GM12878 (cell line): ENCODE results near the gene DKKL1. TPM values are rescaled to one million over a fixed set of nuclear protein-coding genes. Genes with fewer than 3 reads are reported as not detected.

ENCODE experiments used
- EP300 ChIP-seq, 2 experiments: fragments of 150-350 bp in 1 of 2; IDR thresholded peaks; 2 replicates each; pipeline ENCODE4 v1.6.1; 2011 to 2012; ENCODE audit warnings: low read depth in 2 of 2, low read length in 2 of 2, borderline replicate concordance in 1 of 2, improper control_type of control experiment in 1 of 2, inconsistent platforms in 1 of 2; ENCODE audit not compliant: control insufficient read depth in 1 of 2
- EZH2 ChIP-seq: IDR thresholded peaks from 2 replicates; pipeline ENCODE4 v1.6.1; 2012; ENCODE audit warnings: low read depth, mild to moderate bottlenecking, control low read depth, inconsistent platforms, low read length, borderline replicate concordance; ENCODE audit not compliant: control insufficient read depth
- LARP7 ChIP-seq: fragments of 450-650 bp; IDR thresholded peaks from 2 replicates; pipeline ENCODE4 v1.6.1; 2017; ENCODE audit warnings: mild to moderate bottlenecking
- NFYA ChIP-seq: IDR thresholded peaks from 2 replicates; pipeline ENCODE4 v1.6.1; 2011; ENCODE audit warnings: low read depth, mild to moderate bottlenecking, low read length, improper control_type of control experiment, borderline replicate concordance
- NR2C1 ChIP-seq: fragments of 450-650 bp; IDR thresholded peaks from 2 replicates; pipeline ENCODE4 v1.6.1; 2017; ENCODE audit warnings: antibody characterized with exemption, mild to moderate bottlenecking, moderate library complexity
- NR2F1 ChIP-seq: fragments of 450-650 bp; conservative IDR thresholded peaks from 2 replicates; pipeline ENCODE4 v1.6.1; 2017; ENCODE audit warnings: mild to moderate bottlenecking
- POLR2AphosphoS2 ChIP-seq: IDR thresholded peaks from 2 replicates; pipeline ENCODE4 v1.6.1; 2011; ENCODE audit warnings: low read depth, mild to moderate bottlenecking, low read length, improper control_type of control experiment, moderate library complexity
- SP1 ChIP-seq: IDR thresholded peaks from one replicate; pipeline ENCODE4 v1.6.1; 2011; ENCODE audit warnings: low read depth, low read length
- ZNF207 ChIP-seq: fragments of 450-650 bp; IDR thresholded peaks from 2 replicates; pipeline ENCODE4 v1.6.1; 2014; ENCODE audit warnings: antibody characterized with exemption, mild to moderate bottlenecking, borderline replicate concordance
- ZNF24 ChIP-seq: fragments of 450-650 bp; IDR thresholded peaks from 2 replicates; pipeline ENCODE4 v1.6.1; 2017; ENCODE audit warnings: antibody characterized with exemption, mild to moderate bottlenecking
- ZZZ3 ChIP-seq: IDR thresholded peaks from 2 replicates; pipeline ENCODE4 v1.6.1; 2011; ENCODE audit warnings: low read depth; ENCODE audit not compliant: control insufficient read depth, insufficient read length
- polyA plus RNA-seq, 11 experiments: library from polyadenylated mRNA; depleted of rRNA in 4 of 11; unstranded in 6 of 11; stranded (reverse) in 5 of 11; fragments of >200 nt; fragmentation: Nextera tagmentation in 4 of 11; fragmentation: Illumina TruSeq in 1 of 11; extraction: Ambion mirVana in 4 of 11; extraction: Trizol in 1 of 11; gene quantifications; 1 replicate in 1 of 11; 2 replicates in 10 of 11; pipeline versions ENCODE4 v1.2.1 to v1.2.3, GENCODE V29; 2011 to 2016; ENCODE audit warnings: inconsistent platforms in 2 of 11, missing spikeins in 2 of 11, low read depth in 1 of 11
- total RNA-seq, 4 experiments: library from RNA; depleted of rRNA in 3 of 4; stranded (reverse); fragments of >200 nt in 3 of 4; fragmentation: Illumina TruSeq in 1 of 4; extraction: Trizol in 1 of 4; gene quantifications; 2 replicates each; pipeline versions ENCODE4 v1.2.1 to v1.2.3, GENCODE V29; 2013 to 2021
- TF ChIP-seq, protein P1 (sequence below): fragments of 450-650 bp; formaldehyde crosslinking; IDR thresholded peaks from 2 replicates; pipeline ENCODE4 v1.4.0; 2020; ENCODE audit warnings: mild to moderate bottlenecking, moderate library complexity
- TF ChIP-seq, protein P2 (sequence below): fragments of 450-650 bp; IDR thresholded peaks from 2 replicates; pipeline ENCODE4 v1.6.1; 2017; ENCODE audit warnings: mild to moderate bottlenecking, low read depth, inconsistent platforms; ENCODE audit not compliant: poor library complexity, severe bottlenecking
- TF ChIP-seq, protein P3 (sequence below): fragments of 450-650 bp; IDR thresholded peaks from 2 replicates; pipeline ENCODE4 v1.6.1; 2017; ENCODE audit warnings: mild to moderate bottlenecking, moderate library complexity
- TF ChIP-seq, protein P4 (sequence below): fragments of 450-650 bp; IDR thresholded peaks from 2 replicates; pipeline ENCODE4 v1.6.1; 2017; ENCODE audit warnings: mild to moderate bottlenecking, moderate library complexity

The DKKL1 gene
- total and polyA plus RNA-seq, 10 of the 15 experiments (the other 5 are each of a cell fraction or from before 2014, with no cell fraction given): not detected

DNA sequence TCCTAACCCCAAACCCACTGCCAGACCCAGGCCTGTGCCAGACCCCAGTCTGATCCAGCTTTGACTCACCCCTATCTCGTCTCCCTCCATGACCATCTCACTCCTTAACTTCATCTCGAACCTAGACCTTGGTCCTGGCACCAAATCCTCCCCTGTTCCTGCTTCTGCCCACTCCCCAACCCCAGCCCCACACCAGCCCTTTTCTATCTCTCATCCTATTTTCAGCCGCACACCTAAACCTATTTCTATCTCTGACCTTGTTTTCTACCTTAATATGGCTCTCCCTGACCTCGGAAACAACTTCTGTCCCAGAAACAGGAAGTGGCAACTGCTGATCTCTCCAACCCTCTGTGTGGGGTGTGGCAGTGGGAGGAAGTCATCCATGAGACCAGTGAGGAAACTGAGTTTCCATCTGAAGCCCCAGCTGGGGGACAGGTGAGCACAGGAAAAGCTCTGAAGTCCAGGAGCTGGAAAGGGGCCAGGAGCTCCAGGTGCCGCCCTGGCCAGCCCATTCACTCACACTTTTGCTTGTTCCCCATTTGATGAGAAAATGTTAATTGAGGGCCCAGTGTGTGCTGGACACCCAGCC is 45.9 kb downstream of the DKKL1 start (continued):
- TF ChIP-seq EP300 (IDR thresholded peaks at IDR 0.05; ENCODE audit: borderline replicate concordance in 1 of 2, control insufficient read depth in 1 of 2, low read depth in 2 of 2, low read length in 2 of 2) (0 out of 4 replicates have a peak, but pooled peaks of 1 of the 2 experiments have one; percentile 21), NFYA (no peak), ZZZ3 (no peak), LARP7 (no peak), POLR2AphosphoS2 (no peak), ZNF24 (no peak), EZH2 (no peak), NR2F1 (0 out of 2 replicates have a peak, but pooled peaks have one; percentile 34), SP1 (no peak), ZNF207 (no peak), NR2C1 (peak; percentile 46; the same call in 1 of the 2 replicates)
- TF ChIP-seq, protein P1, sequence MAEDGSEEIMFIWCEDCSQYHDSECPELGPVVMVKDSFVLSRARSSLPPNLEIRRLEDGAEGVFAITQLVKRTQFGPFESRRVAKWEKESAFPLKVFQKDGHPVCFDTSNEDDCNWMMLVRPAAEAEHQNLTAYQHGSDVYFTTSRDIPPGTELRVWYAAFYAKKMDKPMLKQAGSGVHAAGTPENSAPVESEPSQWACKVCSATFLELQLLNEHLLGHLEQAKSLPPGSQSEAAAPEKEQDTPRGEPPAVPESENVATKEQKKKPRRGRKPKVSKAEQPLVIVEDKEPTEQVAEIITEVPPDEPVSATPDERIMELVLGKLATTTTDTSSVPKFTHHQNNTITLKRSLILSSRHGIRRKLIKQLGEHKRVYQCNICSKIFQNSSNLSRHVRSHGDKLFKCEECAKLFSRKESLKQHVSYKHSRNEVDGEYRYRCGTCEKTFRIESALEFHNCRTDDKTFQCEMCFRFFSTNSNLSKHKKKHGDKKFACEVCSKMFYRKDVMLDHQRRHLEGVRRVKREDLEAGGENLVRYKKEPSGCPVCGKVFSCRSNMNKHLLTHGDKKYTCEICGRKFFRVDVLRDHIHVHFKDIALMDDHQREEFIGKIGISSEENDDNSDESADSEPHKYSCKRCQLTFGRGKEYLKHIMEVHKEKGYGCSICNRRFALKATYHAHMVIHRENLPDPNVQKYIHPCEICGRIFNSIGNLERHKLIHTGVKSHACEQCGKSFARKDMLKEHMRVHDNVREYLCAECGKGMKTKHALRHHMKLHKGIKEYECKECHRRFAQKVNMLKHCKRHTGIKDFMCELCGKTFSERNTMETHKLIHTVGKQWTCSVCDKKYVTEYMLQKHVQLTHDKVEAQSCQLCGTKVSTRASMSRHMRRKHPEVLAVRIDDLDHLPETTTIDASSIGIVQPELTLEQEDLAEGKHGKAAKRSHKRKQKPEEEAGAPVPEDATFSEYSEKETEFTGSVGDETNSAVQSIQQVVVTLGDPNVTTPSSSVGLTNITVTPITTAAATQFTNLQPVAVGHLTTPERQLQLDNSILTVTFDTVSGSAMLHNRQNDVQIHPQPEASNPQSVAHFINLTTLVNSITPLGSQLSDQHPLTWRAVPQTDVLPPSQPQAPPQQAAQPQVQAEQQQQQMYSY (CRISPR knock-in tag): no peak
- TF ChIP-seq, protein P2, sequence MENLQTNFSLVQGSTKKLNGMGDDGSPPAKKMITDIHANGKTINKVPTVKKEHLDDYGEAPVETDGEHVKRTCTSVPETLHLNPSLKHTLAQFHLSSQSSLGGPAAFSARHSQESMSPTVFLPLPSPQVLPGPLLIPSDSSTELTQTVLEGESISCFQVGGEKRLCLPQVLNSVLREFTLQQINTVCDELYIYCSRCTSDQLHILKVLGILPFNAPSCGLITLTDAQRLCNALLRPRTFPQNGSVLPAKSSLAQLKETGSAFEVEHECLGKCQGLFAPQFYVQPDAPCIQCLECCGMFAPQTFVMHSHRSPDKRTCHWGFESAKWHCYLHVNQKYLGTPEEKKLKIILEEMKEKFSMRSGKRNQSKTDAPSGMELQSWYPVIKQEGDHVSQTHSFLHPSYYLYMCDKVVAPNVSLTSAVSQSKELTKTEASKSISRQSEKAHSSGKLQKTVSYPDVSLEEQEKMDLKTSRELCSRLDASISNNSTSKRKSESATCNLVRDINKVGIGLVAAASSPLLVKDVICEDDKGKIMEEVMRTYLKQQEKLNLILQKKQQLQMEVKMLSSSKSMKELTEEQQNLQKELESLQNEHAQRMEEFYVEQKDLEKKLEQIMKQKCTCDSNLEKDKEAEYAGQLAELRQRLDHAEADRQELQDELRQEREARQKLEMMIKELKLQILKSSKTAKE: no peak
- TF ChIP-seq, protein P3, sequence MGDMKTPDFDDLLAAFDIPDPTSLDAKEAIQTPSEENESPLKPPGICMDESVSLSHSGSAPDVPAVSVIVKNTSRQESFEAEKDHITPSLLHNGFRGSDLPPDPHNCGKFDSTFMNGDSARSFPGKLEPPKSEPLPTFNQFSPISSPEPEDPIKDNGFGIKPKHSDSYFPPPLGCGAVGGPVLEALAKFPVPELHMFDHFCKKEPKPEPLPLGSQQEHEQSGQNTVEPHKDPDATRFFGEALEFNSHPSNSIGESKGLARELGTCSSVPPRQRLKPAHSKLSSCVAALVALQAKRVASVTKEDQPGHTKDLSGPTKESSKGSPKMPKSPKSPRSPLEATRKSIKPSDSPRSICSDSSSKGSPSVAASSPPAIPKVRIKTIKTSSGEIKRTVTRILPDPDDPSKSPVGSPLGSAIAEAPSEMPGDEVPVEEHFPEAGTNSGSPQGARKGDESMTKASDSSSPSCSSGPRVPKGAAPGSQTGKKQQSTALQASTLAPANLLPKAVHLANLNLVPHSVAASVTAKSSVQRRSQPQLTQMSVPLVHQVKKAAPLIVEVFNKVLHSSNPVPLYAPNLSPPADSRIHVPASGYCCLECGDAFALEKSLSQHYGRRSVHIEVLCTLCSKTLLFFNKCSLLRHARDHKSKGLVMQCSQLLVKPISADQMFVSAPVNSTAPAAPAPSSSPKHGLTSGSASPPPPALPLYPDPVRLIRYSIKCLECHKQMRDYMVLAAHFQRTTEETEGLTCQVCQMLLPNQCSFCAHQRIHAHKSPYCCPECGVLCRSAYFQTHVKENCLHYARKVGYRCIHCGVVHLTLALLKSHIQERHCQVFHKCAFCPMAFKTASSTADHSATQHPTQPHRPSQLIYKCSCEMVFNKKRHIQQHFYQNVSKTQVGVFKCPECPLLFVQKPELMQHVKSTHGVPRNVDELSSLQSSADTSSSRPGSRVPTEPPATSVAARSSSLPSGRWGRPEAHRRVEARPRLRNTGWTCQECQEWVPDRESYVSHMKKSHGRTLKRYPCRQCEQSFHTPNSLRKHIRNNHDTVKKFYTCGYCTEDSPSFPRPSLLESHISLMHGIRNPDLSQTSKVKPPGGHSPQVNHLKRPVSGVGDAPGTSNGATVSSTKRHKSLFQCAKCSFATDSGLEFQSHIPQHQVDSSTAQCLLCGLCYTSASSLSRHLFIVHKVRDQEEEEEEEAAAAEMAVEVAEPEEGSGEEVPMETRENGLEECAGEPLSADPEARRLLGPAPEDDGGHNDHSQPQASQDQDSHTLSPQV: no peak
- TF ChIP-seq, protein P4, sequence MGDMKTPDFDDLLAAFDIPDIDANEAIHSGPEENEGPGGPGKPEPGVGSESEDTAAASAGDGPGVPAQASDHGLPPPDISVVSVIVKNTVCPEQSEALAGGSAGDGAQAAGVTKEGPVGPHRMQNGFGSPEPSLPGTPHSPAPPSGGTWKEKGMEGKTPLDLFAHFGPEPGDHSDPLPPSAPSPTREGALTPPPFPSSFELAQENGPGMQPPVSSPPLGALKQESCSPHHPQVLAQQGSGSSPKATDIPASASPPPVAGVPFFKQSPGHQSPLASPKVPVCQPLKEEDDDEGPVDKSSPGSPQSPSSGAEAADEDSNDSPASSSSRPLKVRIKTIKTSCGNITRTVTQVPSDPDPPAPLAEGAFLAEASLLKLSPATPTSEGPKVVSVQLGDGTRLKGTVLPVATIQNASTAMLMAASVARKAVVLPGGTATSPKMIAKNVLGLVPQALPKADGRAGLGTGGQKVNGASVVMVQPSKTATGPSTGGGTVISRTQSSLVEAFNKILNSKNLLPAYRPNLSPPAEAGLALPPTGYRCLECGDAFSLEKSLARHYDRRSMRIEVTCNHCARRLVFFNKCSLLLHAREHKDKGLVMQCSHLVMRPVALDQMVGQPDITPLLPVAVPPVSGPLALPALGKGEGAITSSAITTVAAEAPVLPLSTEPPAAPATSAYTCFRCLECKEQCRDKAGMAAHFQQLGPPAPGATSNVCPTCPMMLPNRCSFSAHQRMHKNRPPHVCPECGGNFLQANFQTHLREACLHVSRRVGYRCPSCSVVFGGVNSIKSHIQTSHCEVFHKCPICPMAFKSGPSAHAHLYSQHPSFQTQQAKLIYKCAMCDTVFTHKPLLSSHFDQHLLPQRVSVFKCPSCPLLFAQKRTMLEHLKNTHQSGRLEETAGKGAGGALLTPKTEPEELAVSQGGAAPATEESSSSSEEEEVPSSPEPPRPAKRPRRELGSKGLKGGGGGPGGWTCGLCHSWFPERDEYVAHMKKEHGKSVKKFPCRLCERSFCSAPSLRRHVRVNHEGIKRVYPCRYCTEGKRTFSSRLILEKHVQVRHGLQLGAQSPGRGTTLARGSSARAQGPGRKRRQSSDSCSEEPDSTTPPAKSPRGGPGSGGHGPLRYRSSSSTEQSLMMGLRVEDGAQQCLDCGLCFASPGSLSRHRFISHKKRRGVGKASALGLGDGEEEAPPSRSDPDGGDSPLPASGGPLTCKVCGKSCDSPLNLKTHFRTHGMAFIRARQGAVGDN: 0 out of 2 replicates have a peak, but pooled peaks have one; percentile 32
